ENCODE measurements around the gene CSGALNACT2. TPM values are rescaled to one million over a fixed set of nuclear protein-coding genes. Genes with fewer than 3 reads are reported as not detected.

CSGALNACT2 gene
- total RNA-seq, 1 experiment from 2014 or later: 6.4 TPM

GRCh38 chr10:43212043-43212721 is 73.9 kb downstream of the CSGALNACT2 start:
- Histone ChIP-seq H3K4me1 (no peaks in the 10 kb centered on the region), H3K36me3 (ENCODE audit: control insufficient read depth, insufficient read depth, low read length) (no peaks in the 10 kb centered on the region), H3K4me3 (ENCODE audit: low read depth, low read length) (no peak overlapping the region), H3K9me3 (no peaks in the 10 kb centered on the region), H3K27me3 (replicated peaks; ENCODE audit: control insufficient read depth, insufficient read depth, low read length) (no peaks in the 10 kb centered on the region)
- BruUV-seq (replicated peaks): no TSS peak
- ChIA-PET POLR2A (no interaction called here), CTCF (no interaction called here)
- DNase-seq: peak in 1 of 2 experiments; percentile 30
- no peaks in the 10 kb centered on the region for H3K4me1 Mint-ChIP-seq (ENCODE audit: low read depth, unreplicated experiment)
- no peak for TF ChIP-seq CTCF (IDR thresholded peaks at IDR 0.05; ENCODE audit: insufficient read depth in 1 of 2, low read depth in 1 of 2, low read length in 1 of 2, severe bottlenecking in 1 of 2, unreplicated experiment in 1 of 2)
- H3K27ac Mint-ChIP-seq (ENCODE audit: unreplicated experiment): no peak overlapping the region
- no peak overlapping the region for H3K4me3 Mint-ChIP-seq (ENCODE audit: unreplicated experiment)
- no peaks in the 10 kb centered on the region for H3K9me3 Mint-ChIP-seq (ENCODE audit: unreplicated experiment)
- H3K27me3 Mint-ChIP-seq (ENCODE audit: insufficient read depth, unreplicated experiment): peaks cover 7% of the 10 kb centered on the region
- intact Hi-C loops (cut with micrococcal nuclease; ENCODE audit: unreplicated experiment): no loop called here
- no peaks in the 10 kb centered on the region for H3K36me3 Mint-ChIP-seq (ENCODE audit: insufficient read depth, unreplicated experiment)

GRCh38 chr10:43214071-43214955 is 76.1 kb downstream of the CSGALNACT2 start:
- H3K4me3 Mint-ChIP-seq (ENCODE audit: unreplicated experiment): no peak overlapping the region

More at GRCh38 chr10:43214071-43214955, 76.1 kb downstream of the CSGALNACT2 start:
- Mint-ChIP-seq H3K4me1 (ENCODE audit: low read depth, unreplicated experiment) (no peaks in the 10 kb centered on the region), H3K36me3 (ENCODE audit: insufficient read depth, unreplicated experiment) (no peaks in the 10 kb centered on the region), H3K27ac (ENCODE audit: unreplicated experiment) (no peak overlapping the region), H3K27me3 (ENCODE audit: insufficient read depth, unreplicated experiment) (peaks cover 14% of the 10 kb centered on the region), H3K9me3 (ENCODE audit: unreplicated experiment) (no peaks in the 10 kb centered on the region)
- Histone ChIP-seq H3K4me3 (ENCODE audit: low read depth, low read length) (no peak overlapping the region), H3K36me3 (ENCODE audit: control insufficient read depth, insufficient read depth, low read length) (no peaks in the 10 kb centered on the region), H3K4me1 (no peaks in the 10 kb centered on the region), H3K27me3 (replicated peaks; ENCODE audit: control insufficient read depth, insufficient read depth, low read length) (no peaks in the 10 kb centered on the region), H3K9me3 (no peaks in the 10 kb centered on the region)
- ChIA-PET POLR2A (no interaction called here), CTCF (interaction anchor here (1.8 kb wide), 1 partner anchor 10 kb away, joined by 11 read pairs; no protein-coding TSS in a partner anchor)
- intact Hi-C loops (cut with micrococcal nuclease; ENCODE audit: unreplicated experiment): no loop called here
- no peak for DNase-seq
- TF ChIP-seq CTCF (IDR thresholded peaks at IDR 0.05; ENCODE audit: insufficient read depth in 1 of 2, low read depth in 1 of 2, low read length in 1 of 2, severe bottlenecking in 1 of 2, unreplicated experiment in 1 of 2): no peak
- BruUV-seq (replicated peaks): no TSS peak
